ENCODE measurements around the gene NKX1-1. TPM values are rescaled to one million over a fixed set of nuclear protein-coding genes. Genes with fewer than 3 reads are reported as not detected.

The NKX1-1 gene
- total and polyA plus RNA-seq, 2 experiments from 2014 or later, result not detected

GRCh38 chr4:1379351-1379781, 26.9 kb downstream of the NKX1-1 start (continued):
- no peak for TF ChIP-seq ZNF462 (CRISPR knock-in tag; IDR thresholded peaks at IDR 0.05)
- no peak for TF ChIP-seq ETS1 (IDR thresholded peaks at IDR 0.05)
- no peak for TF ChIP-seq ZNF114 (CRISPR knock-in tag; IDR thresholded peaks at IDR 0.05)
- TF ChIP-seq JUNB (IDR thresholded peaks at IDR 0.05; ENCODE audit: unreplicated experiment), result no peak
- no peak for TF ChIP-seq EZH2 (IDR thresholded peaks at IDR 0.05; ENCODE audit: low read depth, unreplicated experiment)
- no peak for TF ChIP-seq STAT1 (IDR thresholded peaks at IDR 0.05; ENCODE audit: unreplicated experiment)
- no peak for TF ChIP-seq CTCF (conservative IDR thresholded peaks at IDR 0.05; ENCODE audit: low read depth in 2 of 2)
